Adrenal gland (tissue), 12 donors: ENCODE results near the gene TMEM139. TPM values are rescaled to one million over a fixed set of nuclear protein-coding genes. Genes with fewer than 3 reads are reported as not detected.

Source experiments
- DNase-seq, 7 donors: peaks; one replicate each; pipeline ENCODE4 v3.0.0-alpha.2; 2019 to 2020
- H3K27ac ChIP-seq, 5 donors: fragments of 200-600 bp; sonication (generic) in 4 of 5; 1 replicate in 3 of 5; 2 replicates in 2 of 5; pipeline versions ENCODE4 v1.5.1 to v1.8.0; 2016 to 2020; ENCODE audit warnings: mild to moderate bottlenecking in 1 of 5
- H3K27me3 ChIP-seq: fragments of 200-600 bp; 2 replicates; pipeline ENCODE4 v1.8.0; 2021
- H3K36me3 ChIP-seq, 2 donors: fragments of 200-600 bp; replicated peaks in 1 of 2; 1 replicate in 1 of 2; 2 replicates in 1 of 2; pipeline versions ENCODE4 v1.5.1 to v1.8.0; 2018 to 2022
- H3K4me1 ChIP-seq, 2 donors: fragments of 200-600 bp; replicated peaks in 1 of 2; 1 replicate in 1 of 2; 2 replicates in 1 of 2; pipeline versions ENCODE4 v1.5.1 to v1.8.0; 2018 to 2021
- H3K4me3 ChIP-seq, 4 donors: fragments of 200-600 bp; sonication (generic) in 3 of 4; one replicate each; pipeline ENCODE4 v1.5.1; 2016 to 2018
- H3K9me3 ChIP-seq, 3 donors: fragments of 200-600 bp; sonication (generic) in 1 of 3; replicated peaks in 1 of 3; 1 replicate in 2 of 3; 2 replicates in 1 of 3; pipeline versions ENCODE4 v1.5.1 to v1.8.0; 2016 to 2021
- POLR2A ChIP-seq, 2 donors: fragments of 450-650 bp; IDR thresholded peaks; one replicate each; pipeline ENCODE4 v1.6.1; 2017; ENCODE audit warnings: antibody characterized with exemption in 2 of 2, mild to moderate bottlenecking in 2 of 2, moderate library complexity in 1 of 2
- whole genome bisulfite sequencing, 4 donors: extraction: QIAGEN DNeasy Blood & Tissue Kit in 2 of 4; methylation state at CpG; one replicate each; pipeline versions ENCODE4 v1.1.5 to v1.1.7; 2013 to 2017; 5-methylcytosine and 5-hydroxymethylcytosine counted together
- intact Hi-C, 2 donors: fragments of 100-400 bp; cut with DNase I; formaldehyde crosslinking; loops; one replicate each; pipeline versions ENCODE4 v1.14.1 to v1.15.0; 2022 to 2023
- polyA plus RNA-seq, 3 donors: library from polyadenylated mRNA; stranded (reverse); fragments of 200-250 nt in 2 of 3; fragments of 350-450 nt in 1 of 3; fragmentation: Illumina TruSeq in 1 of 3; extraction: RNeasy Lipid Tissue Mini Kit (QIAGEN cat#74804) in 1 of 3; gene quantifications; one replicate each; pipeline ENCODE4 v1.2.3, GENCODE V29; 2013 to 2014
- total RNA-seq, 9 donors: library from RNA; depleted of rRNA in 4 of 9; stranded (reverse); fragments of >200 nt in 4 of 9; fragments of 120-200 nt in 1 of 9; fragmentation: NEBNext Ultra II Directional in 1 of 9; extraction: Animal tissue kit (Norgen Biotek cat#: 25700) in 1 of 9; gene quantifications; one replicate each; pipeline versions ENCODE4 v1.1.0 to v1.2.4, GENCODE V29; 2013 to 2023
- TF ChIP-seq, protein P1 (sequence below), 6 experiments: fragments of 450-650 bp in 4 of 6; fragments of 200-600 bp in 2 of 6; sonication (generic) in 1 of 6; IDR thresholded peaks; 1 replicate in 5 of 6; 2 replicates in 1 of 6; pipeline versions ENCODE4 v1.5.1 to v1.8.0; 2016 to 2021; ENCODE audit warnings: antibody characterized with exemption in 6 of 6, mild to moderate bottlenecking in 2 of 6, moderate library complexity in 1 of 6
- donor health status: healthy with polysubstance abuse.
- donor health status: Bipolar disorder and iron deficiency.
- donor health status: DM: yes; HTN: yes; CAD: no.
- donor health status: DM: no; HTN: no; CAD: no.
- donor health status: DM: no; HTN: no; CAD: no.
- donor health status: DM: yes; HTN: yes; CAD: no.

TMEM139 gene
- total and polyA plus RNA-seq, 12 donors = 0.54 to 7.5 (median 2.9) TPM

GRCh38 chr7:143321242-143321641 is 36.5 kb downstream of the TMEM139 start:
- intact Hi-C loops = no loop called here
- H3K4me3 ChIP-seq = no peak overlapping the region
- no peaks in the 10 kb centered on the region for H3K4me1 ChIP-seq
- 94 to 97% (median 94%) methylated on average over 2 to 10 of the region's 10 CpGs for WGBS, 4 donors
- no peaks in the 10 kb centered on the region for H3K36me3 ChIP-seq
- DNase-seq = no peak
- TF ChIP-seq, protein P1, sequence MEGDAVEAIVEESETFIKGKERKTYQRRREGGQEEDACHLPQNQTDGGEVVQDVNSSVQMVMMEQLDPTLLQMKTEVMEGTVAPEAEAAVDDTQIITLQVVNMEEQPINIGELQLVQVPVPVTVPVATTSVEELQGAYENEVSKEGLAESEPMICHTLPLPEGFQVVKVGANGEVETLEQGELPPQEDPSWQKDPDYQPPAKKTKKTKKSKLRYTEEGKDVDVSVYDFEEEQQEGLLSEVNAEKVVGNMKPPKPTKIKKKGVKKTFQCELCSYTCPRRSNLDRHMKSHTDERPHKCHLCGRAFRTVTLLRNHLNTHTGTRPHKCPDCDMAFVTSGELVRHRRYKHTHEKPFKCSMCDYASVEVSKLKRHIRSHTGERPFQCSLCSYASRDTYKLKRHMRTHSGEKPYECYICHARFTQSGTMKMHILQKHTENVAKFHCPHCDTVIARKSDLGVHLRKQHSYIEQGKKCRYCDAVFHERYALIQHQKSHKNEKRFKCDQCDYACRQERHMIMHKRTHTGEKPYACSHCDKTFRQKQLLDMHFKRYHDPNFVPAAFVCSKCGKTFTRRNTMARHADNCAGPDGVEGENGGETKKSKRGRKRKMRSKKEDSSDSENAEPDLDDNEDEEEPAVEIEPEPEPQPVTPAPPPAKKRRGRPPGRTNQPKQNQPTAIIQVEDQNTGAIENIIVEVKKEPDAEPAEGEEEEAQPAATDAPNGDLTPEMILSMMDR (IDR thresholded peaks at IDR 0.05) = no peak
- TF ChIP-seq POLR2A (IDR thresholded peaks at IDR 0.05) = no peak
- H3K27me3 ChIP-seq = no peaks in the 10 kb centered on the region
- no peaks in the 10 kb centered on the region for H3K9me3 ChIP-seq
- H3K27ac ChIP-seq = no peak overlapping the region

DNA sequence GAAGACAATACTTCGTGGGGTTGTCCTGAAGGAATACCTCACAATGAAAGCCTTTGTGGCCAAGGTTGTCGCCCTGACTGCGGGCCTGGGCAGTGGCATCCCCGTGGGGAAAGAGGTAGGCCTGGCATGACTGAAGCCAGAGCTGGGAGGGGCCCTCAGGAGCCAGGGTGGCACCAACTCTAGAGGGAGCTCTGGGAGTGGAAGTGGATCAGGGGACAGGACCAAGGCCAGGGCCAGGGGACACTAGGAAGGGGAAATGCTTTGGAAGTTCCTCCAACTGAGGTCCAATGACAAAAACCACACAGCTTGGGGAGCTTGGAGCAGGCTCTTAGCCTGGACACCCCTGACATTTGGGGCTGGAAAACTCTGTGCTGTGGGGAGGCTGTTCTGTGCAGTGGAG is 37.0 kb downstream of the TMEM139 start:
- Histone ChIP-seq H3K27ac (no peak overlapping the region), H3K36me3 (no peaks in the 10 kb centered on the region), H3K4me1 (no peaks in the 10 kb centered on the region), H3K9me3 (no peaks in the 10 kb centered on the region), H3K4me3 (no peak overlapping the region), H3K27me3 (no peaks in the 10 kb centered on the region)
- intact Hi-C loops = no loop called here
- TF ChIP-seq, protein P1 (IDR thresholded peaks at IDR 0.05) = no peak
- no peak for TF ChIP-seq POLR2A (IDR thresholded peaks at IDR 0.05)
- DNase-seq = peak in 5 of 7 donors; percentile 15 to 33 (median 23)
- WGBS, 4 donors = 81 to 89% (median 85%) methylated on average over 4 of the region's 4 CpGs

DNA sequence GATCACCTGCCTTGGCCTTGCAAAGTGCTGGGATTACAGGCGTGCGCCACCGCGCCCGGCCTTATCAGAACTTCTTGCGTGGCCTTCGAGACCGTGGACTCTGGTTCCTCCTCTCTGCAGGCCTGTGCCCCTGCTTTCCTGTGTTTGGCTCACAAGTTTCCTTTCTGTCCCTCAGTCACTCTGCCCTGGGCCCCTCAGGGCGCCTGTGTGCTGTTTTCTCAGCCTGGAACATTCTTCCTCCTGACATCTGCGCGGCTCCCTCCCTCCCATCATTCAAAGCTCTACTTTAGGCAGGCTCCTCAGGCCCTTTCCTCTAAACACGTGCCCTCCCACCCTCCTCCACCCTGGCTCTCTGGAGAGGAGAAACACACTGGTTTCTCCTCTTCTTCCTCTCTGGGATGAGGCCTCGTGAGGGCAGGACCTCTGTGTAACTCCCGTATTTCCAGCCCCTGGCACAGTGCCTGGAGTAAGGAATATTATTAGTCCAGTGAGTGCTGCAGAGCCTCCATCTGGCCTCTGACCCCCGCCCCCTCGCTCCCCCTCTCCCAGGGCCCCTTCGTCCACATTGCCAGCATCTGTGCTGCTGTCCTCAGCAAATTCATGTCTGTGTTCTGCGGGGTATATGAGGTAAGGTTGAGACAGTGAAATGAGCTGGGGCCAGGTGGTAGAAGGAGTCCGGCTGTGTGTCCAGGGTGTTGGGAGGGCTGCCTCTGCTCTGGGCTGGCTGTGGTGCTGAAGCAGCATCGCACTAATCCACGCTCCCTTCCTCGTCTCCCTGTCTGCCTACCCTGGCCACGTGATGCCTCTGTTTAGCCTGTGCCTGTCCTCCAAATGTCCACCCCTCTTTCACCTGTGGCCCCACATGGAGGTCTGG is 38.2 kb downstream of the TMEM139 start:
- intact Hi-C loops = no loop called here
- H3K4me1 ChIP-seq = no peaks in the 10 kb centered on the region
- H3K36me3 ChIP-seq = no peaks in the 10 kb centered on the region
- H3K27me3 ChIP-seq = no peaks in the 10 kb centered on the region
- no peaks in the 10 kb centered on the region for H3K9me3 ChIP-seq
- DNase-seq = peak in 6 of 7 donors; percentile 24 to 68 (median 32)
- WGBS, 4 donors = 68 to 77% (median 70%) methylated on average over 22 to 23 of the region's 23 CpGs
- no peak overlapping the region for H3K4me3 ChIP-seq
- TF ChIP-seq POLR2A (IDR thresholded peaks at IDR 0.05) = no peak
- TF ChIP-seq, protein P1 (IDR thresholded peaks at IDR 0.05) = no peak
- peak overlapping the region in 1 of 5 donors; percentile 34 for H3K27ac ChIP-seq

- WGBS, 4 donors = 58 to 69% (median 65%) methylated on average over 10 to 12 of the region's 12 CpGs
- Histone ChIP-seq H3K27me3 (no peaks in the 10 kb centered on the region), H3K27ac (peak overlapping the region in 1 of 5 donors; percentile 34), H3K4me3 (no peak overlapping the region), H3K9me3 (no peaks in the 10 kb centered on the region), H3K36me3 (no peaks in the 10 kb centered on the region), H3K4me1 (no peaks in the 10 kb centered on the region)
- no peak for DNase-seq
- TF ChIP-seq, protein P1 (IDR thresholded peaks at IDR 0.05) = no peak
- no peak for TF ChIP-seq POLR2A (IDR thresholded peaks at IDR 0.05)
- intact Hi-C loops = no loop called here
Measured at GRCh38 chr7:143323653-143324052, 38.9 kb downstream of the TMEM139 start.
